Osteoblast (primary cell): ENCODE measurements around the gene HOXB1. TPM values are rescaled to one million over a fixed set of nuclear protein-coding genes. Genes with fewer than 3 reads are reported as not detected.

Source experiments
- DNase-seq: peaks from one replicate; pipeline ENCODE4 v3.0.0; 2011; ENCODE audit warnings: low spot score, mixed read lengths; ENCODE audit not compliant: insufficient read length; ENCODE audit errors: missing footprints
- H2AFZ ChIP-seq: 2 replicates; pipeline ENCODE4 v1.6.0; 2011; ENCODE audit warnings: mild to moderate bottlenecking, low read length
- H3K27ac ChIP-seq: 2 replicates; pipeline ENCODE4 v1.5.1; 2011; ENCODE audit warnings: mild to moderate bottlenecking, low read depth, low read length, moderate library complexity
- H3K27me3 ChIP-seq: 2 replicates; pipeline ENCODE4 v1.6.0; 2012; ENCODE audit warnings: mild to moderate bottlenecking, control low read depth, inconsistent platforms, low read length, moderate library complexity; ENCODE audit not compliant: insufficient read depth
- H3K36me3 ChIP-seq: 2 replicates; pipeline ENCODE4 v1.5.1; 2011; ENCODE audit warnings: mild to moderate bottlenecking, low read length, control low read depth, moderate library complexity; ENCODE audit not compliant: insufficient read depth
- H3K4me1 ChIP-seq: 2 replicates; pipeline ENCODE4 v1.5.1; 2011; ENCODE audit warnings: mild to moderate bottlenecking, low read length, control low read depth, moderate library complexity; ENCODE audit not compliant: insufficient read depth
- H3K4me2 ChIP-seq: 2 replicates; pipeline ENCODE4 v1.6.0; 2011; ENCODE audit warnings: mild to moderate bottlenecking, low read length; ENCODE audit not compliant: insufficient read depth
- H3K4me3 ChIP-seq: fragments of 200-600 bp; sonication (generic); 3 replicates; pipeline ENCODE4 v1.5.1; 2012; ENCODE audit warnings: mild to moderate bottlenecking, low read length, inconsistent platforms; ENCODE audit not compliant: insufficient read depth
- H3K79me2 ChIP-seq: 2 replicates; pipeline ENCODE4 v1.6.0; 2012; ENCODE audit warnings: mild to moderate bottlenecking, low read length, control low read depth, inconsistent platforms; ENCODE audit not compliant: insufficient read depth
- H3K9me3 ChIP-seq: 2 replicates; pipeline ENCODE4 v1.5.1; 2011; ENCODE audit warnings: low read depth, low read length, control low read depth
- H4K20me1 ChIP-seq: 2 replicates; pipeline ENCODE4 v1.6.0; 2012; ENCODE audit warnings: mild to moderate bottlenecking, low read length, control low read depth; ENCODE audit not compliant: insufficient read depth
- total RNA-seq: library from RNA; depleted of rRNA; stranded (reverse); fragments of >200 nt; gene quantifications from 2 replicates; pipeline ENCODE4 v1.2.3, GENCODE V29; 2012
- TF ChIP-seq, protein P1 (sequence below): IDR thresholded peaks from 2 replicates; pipeline ENCODE4 v1.5.1; 2011; ENCODE audit warnings: mild to moderate bottlenecking, low read depth, low read length, moderate library complexity; ENCODE audit errors: extremely low read depth

Gene HOXB1
- total RNA-seq, 1 donor = not detected

DNA sequence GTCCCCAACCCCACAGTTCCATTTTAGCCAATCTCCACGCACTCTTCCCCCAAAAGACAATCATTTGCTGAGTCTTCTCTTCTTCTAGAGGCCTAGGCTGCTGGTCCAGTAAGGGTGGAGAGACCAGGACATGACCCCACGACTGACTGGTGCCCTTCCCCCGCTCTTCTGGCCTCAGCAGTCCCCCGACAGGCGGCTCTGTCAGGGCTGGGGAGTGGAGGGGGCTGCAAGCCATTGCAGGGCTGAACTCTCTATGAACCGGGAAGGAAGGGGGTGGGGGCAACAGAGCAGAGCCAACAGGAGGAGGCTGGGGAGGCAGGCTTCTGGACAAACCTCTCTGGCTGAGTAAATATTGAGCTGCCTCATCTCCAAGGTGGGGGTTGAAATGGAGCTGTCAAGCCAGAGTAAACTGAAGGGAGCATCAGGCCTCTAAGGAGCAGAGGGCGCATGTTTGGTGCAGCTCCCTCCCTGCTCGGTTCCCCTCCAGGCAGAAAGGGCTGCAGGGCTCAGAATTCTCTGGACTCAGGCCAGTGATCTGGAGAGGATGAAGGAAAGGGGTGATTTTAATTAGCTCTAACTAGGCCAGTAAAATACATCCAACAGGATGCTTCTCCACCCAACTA is 8.7 kb downstream of the HOXB1 start:
- Histone ChIP-seq H4K20me1 (no peaks in the 10 kb centered on the region), H3K27ac (no peak overlapping the region), H3K79me2 (no peaks in the 10 kb centered on the region), H3K4me2 (no peak overlapping the region), H3K36me3 (no peaks in the 10 kb centered on the region), H3K4me1 (no peaks in the 10 kb centered on the region), H3K9me3 (no peaks in the 10 kb centered on the region), H3K27me3 (peaks cover 59% of the 10 kb centered on the region), H3K4me3 (no peak overlapping the region), H2AFZ (no peak overlapping the region)
- no peak for DNase-seq
- TF ChIP-seq, protein P1, sequence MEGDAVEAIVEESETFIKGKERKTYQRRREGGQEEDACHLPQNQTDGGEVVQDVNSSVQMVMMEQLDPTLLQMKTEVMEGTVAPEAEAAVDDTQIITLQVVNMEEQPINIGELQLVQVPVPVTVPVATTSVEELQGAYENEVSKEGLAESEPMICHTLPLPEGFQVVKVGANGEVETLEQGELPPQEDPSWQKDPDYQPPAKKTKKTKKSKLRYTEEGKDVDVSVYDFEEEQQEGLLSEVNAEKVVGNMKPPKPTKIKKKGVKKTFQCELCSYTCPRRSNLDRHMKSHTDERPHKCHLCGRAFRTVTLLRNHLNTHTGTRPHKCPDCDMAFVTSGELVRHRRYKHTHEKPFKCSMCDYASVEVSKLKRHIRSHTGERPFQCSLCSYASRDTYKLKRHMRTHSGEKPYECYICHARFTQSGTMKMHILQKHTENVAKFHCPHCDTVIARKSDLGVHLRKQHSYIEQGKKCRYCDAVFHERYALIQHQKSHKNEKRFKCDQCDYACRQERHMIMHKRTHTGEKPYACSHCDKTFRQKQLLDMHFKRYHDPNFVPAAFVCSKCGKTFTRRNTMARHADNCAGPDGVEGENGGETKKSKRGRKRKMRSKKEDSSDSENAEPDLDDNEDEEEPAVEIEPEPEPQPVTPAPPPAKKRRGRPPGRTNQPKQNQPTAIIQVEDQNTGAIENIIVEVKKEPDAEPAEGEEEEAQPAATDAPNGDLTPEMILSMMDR = no peak

DNA sequence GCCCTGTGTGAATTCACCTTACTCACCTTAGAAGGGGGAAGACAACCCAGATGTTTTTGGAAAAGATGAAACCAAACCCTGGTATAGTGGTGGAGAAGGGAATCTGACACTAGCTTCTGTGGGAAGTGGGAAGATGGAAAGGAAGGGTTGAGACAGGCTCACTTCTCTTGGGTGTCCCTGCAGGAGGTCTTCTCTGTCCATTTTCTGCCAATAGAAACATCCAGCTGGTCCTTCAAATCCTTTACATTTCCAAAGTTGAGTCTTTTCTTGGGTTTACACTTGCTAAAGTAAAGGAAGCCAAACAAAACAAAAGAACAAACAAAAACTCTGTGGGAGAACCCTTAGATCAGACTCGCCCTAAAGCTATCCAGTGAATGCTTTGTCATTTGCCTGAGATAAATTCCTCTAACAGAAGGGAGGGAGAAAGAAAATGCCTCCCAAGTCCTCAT is 10.2 kb downstream of the HOXB1 start:
- H3K27ac ChIP-seq = no peak overlapping the region
- H4K20me1 ChIP-seq = no peaks in the 10 kb centered on the region
- no peaks in the 10 kb centered on the region for H3K36me3 ChIP-seq
- H2AFZ ChIP-seq = no peak overlapping the region
- H3K79me2 ChIP-seq = no peaks in the 10 kb centered on the region
- H3K9me3 ChIP-seq = no peaks in the 10 kb centered on the region
- peaks cover 62% of the 10 kb centered on the region for H3K27me3 ChIP-seq
- no peak overlapping the region for H3K4me2 ChIP-seq
- H3K4me3 ChIP-seq = no peak overlapping the region
- H3K4me1 ChIP-seq = no peaks in the 10 kb centered on the region
- TF ChIP-seq, protein P1 = no peak
- no peak for DNase-seq

DNA sequence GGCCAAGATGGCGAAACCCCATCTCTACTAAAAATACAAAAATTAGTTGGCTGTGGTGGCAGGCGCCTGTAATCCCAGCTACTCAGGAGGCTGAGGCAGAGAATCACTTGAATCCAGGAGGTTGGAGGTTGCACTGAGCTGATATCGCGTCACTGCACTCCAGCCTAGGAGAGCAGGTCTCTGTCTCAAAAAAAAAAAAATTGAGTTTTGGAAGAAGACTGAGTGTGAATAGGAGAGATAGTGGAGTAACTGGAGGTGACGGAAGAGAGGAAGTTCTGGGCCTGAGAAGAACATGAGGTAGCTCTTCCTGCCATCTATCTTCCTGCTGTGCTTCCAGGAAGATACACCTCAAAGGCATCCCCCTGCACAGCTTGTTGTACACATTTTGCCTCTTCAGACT is 11.4 kb downstream of the HOXB1 start:
- no peak for DNase-seq
- Histone ChIP-seq H4K20me1 (no peaks in the 10 kb centered on the region), H3K4me3 (no peak overlapping the region), H3K79me2 (no peaks in the 10 kb centered on the region), H3K9me3 (no peaks in the 10 kb centered on the region), H3K4me2 (no peak overlapping the region), H3K27ac (no peak overlapping the region), H2AFZ (no peak overlapping the region), H3K4me1 (no peaks in the 10 kb centered on the region), H3K27me3 (peaks cover 67% of the 10 kb centered on the region), H3K36me3 (no peaks in the 10 kb centered on the region)
- TF ChIP-seq, protein P1 = no peak

DNA sequence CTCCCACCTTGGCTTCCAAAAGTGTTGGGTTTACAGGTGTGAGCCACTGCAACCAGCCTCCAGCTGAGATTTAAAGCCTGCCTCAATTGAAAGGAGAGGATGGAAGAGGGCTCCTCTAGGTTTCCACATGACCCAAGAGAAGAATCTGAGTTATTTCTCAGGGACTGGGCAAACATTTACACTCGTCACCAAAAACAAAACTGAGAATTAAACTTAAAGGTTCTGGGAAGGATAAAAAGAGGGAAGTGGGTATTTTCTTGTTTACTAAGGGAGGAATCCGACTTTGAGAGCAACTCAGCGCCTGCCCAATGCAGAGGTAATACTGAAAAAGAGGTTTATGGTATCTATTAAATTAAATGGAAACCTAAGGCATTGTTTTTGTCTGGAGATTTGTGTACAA is 13.3 kb downstream of the HOXB1 start:
- no peaks in the 10 kb centered on the region for H3K4me1 ChIP-seq
- no peak overlapping the region for H3K4me2 ChIP-seq
- H3K27me3 ChIP-seq = peaks cover 70% of the 10 kb centered on the region
- H3K36me3 ChIP-seq = no peaks in the 10 kb centered on the region
- H3K27ac ChIP-seq = no peak overlapping the region
- TF ChIP-seq, protein P1 = no peak
- no peak overlapping the region for H3K4me3 ChIP-seq
- H3K9me3 ChIP-seq = no peaks in the 10 kb centered on the region
- no peaks in the 10 kb centered on the region for H4K20me1 ChIP-seq
- no peak for DNase-seq
- H3K79me2 ChIP-seq = no peaks in the 10 kb centered on the region
- H2AFZ ChIP-seq = no peak overlapping the region
